Measurements from ENCODE around the gene NES. TPM values are rescaled to one million over a fixed set of nuclear protein-coding genes. Genes with fewer than 3 reads are reported as not detected.

The NES gene
- total and polyA plus RNA-seq, 4 donors = 0.15 to 3.1 (median 1.9) TPM

DNA sequence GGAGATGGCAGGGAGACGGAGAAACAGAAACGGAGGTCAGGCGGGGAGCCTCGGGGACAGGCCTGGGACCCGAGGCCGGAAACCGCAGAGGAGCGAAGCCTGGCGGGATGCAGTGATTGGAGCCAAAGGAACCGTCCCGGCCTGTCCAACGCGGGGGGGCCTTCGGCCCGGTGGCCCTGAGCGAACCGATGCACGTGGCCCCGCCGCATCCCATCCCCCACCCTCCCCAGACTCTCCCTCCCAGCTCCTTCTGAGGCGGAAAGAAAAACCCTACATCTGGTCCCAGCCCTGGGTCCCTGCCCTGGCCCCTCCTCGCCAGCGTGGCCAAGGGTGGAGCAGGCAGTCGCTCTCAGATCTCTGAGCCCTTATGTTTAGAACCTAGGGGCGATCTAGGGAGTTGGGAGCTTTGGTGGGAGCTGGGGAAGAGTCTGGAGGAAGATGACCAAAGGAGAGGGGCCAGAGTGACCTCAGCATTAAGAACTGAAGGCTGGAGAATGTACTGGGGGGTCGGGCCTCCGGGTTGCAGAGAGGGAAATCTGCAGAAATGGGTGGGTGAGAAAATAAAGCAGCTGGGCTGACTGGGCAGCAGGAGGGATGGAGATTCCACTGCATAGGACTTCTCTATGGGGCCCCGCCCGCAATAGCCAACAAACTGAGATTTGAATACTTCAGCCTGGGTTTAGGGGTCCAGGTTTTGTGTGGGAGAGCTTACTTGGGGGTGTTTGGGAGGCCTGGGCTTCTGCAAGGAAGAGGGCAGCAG is 29.6 kb upstream of the NES start:
- TF ChIP-seq RAD21 (IDR thresholded peaks at IDR 0.05) = no peak
- no peak for TF ChIP-seq TAF1 (conservative IDR thresholded peaks at IDR 0.05)
- TF ChIP-seq, protein P1, sequence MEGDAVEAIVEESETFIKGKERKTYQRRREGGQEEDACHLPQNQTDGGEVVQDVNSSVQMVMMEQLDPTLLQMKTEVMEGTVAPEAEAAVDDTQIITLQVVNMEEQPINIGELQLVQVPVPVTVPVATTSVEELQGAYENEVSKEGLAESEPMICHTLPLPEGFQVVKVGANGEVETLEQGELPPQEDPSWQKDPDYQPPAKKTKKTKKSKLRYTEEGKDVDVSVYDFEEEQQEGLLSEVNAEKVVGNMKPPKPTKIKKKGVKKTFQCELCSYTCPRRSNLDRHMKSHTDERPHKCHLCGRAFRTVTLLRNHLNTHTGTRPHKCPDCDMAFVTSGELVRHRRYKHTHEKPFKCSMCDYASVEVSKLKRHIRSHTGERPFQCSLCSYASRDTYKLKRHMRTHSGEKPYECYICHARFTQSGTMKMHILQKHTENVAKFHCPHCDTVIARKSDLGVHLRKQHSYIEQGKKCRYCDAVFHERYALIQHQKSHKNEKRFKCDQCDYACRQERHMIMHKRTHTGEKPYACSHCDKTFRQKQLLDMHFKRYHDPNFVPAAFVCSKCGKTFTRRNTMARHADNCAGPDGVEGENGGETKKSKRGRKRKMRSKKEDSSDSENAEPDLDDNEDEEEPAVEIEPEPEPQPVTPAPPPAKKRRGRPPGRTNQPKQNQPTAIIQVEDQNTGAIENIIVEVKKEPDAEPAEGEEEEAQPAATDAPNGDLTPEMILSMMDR (IDR thresholded peaks at IDR 0.05; ENCODE audit: low read depth, low read length, missing input control) = no peak
- no peak for TF ChIP-seq FOXA2 (IDR thresholded peaks at IDR 0.05)
- no peak for TF ChIP-seq FOXA1 (IDR thresholded peaks at IDR 0.05)
- TF ChIP-seq, protein P2, sequence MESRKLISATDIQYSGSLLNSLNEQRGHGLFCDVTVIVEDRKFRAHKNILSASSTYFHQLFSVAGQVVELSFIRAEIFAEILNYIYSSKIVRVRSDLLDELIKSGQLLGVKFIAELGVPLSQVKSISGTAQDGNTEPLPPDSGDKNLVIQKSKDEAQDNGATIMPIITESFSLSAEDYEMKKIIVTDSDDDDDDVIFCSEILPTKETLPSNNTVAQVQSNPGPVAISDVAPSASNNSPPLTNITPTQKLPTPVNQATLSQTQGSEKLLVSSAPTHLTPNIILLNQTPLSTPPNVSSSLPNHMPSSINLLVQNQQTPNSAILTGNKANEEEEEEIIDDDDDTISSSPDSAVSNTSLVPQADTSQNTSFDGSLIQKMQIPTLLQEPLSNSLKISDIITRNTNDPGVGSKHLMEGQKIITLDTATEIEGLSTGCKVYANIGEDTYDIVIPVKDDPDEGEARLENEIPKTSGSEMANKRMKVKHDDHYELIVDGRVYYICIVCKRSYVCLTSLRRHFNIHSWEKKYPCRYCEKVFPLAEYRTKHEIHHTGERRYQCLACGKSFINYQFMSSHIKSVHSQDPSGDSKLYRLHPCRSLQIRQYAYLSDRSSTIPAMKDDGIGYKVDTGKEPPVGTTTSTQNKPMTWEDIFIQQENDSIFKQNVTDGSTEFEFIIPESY (IDR thresholded peaks at IDR 0.05) = no peak
- no peak for TF ChIP-seq HNF4A (conservative IDR thresholded peaks at IDR 0.05)
- no peak for TF ChIP-seq YY1 (IDR thresholded peaks at IDR 0.05)
- TF ChIP-seq, protein P3, sequence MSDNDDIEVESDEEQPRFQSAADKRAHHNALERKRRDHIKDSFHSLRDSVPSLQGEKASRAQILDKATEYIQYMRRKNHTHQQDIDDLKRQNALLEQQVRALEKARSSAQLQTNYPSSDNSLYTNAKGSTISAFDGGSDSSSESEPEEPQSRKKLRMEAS (IDR thresholded peaks at IDR 0.05) = no peak
- TF ChIP-seq, protein P4, sequence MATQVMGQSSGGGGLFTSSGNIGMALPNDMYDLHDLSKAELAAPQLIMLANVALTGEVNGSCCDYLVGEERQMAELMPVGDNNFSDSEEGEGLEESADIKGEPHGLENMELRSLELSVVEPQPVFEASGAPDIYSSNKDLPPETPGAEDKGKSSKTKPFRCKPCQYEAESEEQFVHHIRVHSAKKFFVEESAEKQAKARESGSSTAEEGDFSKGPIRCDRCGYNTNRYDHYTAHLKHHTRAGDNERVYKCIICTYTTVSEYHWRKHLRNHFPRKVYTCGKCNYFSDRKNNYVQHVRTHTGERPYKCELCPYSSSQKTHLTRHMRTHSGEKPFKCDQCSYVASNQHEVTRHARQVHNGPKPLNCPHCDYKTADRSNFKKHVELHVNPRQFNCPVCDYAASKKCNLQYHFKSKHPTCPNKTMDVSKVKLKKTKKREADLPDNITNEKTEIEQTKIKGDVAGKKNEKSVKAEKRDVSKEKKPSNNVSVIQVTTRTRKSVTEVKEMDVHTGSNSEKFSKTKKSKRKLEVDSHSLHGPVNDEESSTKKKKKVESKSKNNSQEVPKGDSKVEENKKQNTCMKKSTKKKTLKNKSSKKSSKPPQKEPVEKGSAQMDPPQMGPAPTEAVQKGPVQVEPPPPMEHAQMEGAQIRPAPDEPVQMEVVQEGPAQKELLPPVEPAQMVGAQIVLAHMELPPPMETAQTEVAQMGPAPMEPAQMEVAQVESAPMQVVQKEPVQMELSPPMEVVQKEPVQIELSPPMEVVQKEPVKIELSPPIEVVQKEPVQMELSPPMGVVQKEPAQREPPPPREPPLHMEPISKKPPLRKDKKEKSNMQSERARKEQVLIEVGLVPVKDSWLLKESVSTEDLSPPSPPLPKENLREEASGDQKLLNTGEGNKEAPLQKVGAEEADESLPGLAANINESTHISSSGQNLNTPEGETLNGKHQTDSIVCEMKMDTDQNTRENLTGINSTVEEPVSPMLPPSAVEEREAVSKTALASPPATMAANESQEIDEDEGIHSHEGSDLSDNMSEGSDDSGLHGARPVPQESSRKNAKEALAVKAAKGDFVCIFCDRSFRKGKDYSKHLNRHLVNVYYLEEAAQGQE (IDR thresholded peaks at IDR 0.05) = no peak
- TF ChIP-seq, protein P5, sequence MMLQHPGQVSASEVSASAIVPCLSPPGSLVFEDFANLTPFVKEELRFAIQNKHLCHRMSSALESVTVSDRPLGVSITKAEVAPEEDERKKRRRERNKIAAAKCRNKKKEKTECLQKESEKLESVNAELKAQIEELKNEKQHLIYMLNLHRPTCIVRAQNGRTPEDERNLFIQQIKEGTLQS (IDR thresholded peaks at IDR 0.05) = no peak
- no peak for TF ChIP-seq NR2F2 (IDR thresholded peaks at IDR 0.05)
- TF ChIP-seq JUND (IDR thresholded peaks at IDR 0.05) = no peak
- no peak for TF ChIP-seq RXRA (IDR thresholded peaks at IDR 0.05)
- no peak for TF ChIP-seq EGR1 (IDR thresholded peaks at IDR 0.05; ENCODE audit: low read depth in 2 of 2)
- no peak for TF ChIP-seq GABPA (IDR thresholded peaks at IDR 0.05 in 1 of 2, conservative IDR thresholded peaks at IDR 0.05 in 1 of 2)
- Histone ChIP-seq H3K4me1 (ENCODE audit: control insufficient read depth in 4 of 4, insufficient read depth in 4 of 4, low read length in 3 of 4) (peaks cover 11 to 19% (median 13%) of the 10 kb centered on the region in 4 donors), H3K9ac (ENCODE audit: low read depth in 1 of 2, low read length in 2 of 2) (no peak overlapping the region), H3K9me3 (ENCODE audit: control insufficient read depth in 4 of 4, low read length in 3 of 4) (no peaks in the 10 kb centered on the region), H3K36me3 (ENCODE audit: control insufficient read depth in 4 of 4, insufficient read depth in 3 of 4, low read depth in 1 of 4, low read length in 3 of 4) (no peaks in the 10 kb centered on the region), H3K27ac (ENCODE audit: low read depth in 1 of 2, low read length in 2 of 2) (no peak overlapping the region), H3K4me3 (ENCODE audit: low read depth in 1 of 3, low read length in 3 of 3) (peak overlapping the region in 1 of 3 donors; percentile 15), H3K27me3 (ENCODE audit: control insufficient read depth in 4 of 4, insufficient read depth in 4 of 4, low read length in 3 of 4) (peaks cover 0 to 10% (median 7%) of the 10 kb centered on the region in 4 donors)
- DNase-seq (ENCODE audit: low spot score) = no peak
- 8% methylated on average over 29 of the region's 29 CpGs for WGBS
